B cell (primary cell): Measurements from ENCODE around the gene PSMB3. TPM values are rescaled to one million over a fixed set of nuclear protein-coding genes. Genes with fewer than 3 reads are reported as not detected.

ENCODE experiments used
- ATAC-seq: fragments of 200-7000 bp; cut with Tn5 transposase; one replicate; pipeline ENCODE4 v1.10.0; 2021; ENCODE audit warnings: low read depth, mild to moderate bottlenecking, moderate number of reproducible peaks, moderate library complexity
- CTCF ChIA-PET: fragments of 350-600 bp; sonication (Branson Sonifier 250); formaldehyde crosslinking; loops from one replicate; lab custom pipeline; 2021; ENCODE audit warnings: antibody characterized with exemption, inconsistent platforms; lab: Charles Lee
- POLR2A ChIA-PET: fragments of 350-600 bp; sonication (Branson Sonifier 250); formaldehyde crosslinking; loops from one replicate; lab custom pipeline; 2021; ENCODE audit warnings: antibody characterized with exemption; lab: Charles Lee
- DNase-seq: peaks from one replicate; pipeline ENCODE4 v3.0.0; 2013
- H2AFZ ChIP-seq: 2 replicates; pipeline ENCODE4 v1.6.1; 2012; ENCODE audit warnings: mild to moderate bottlenecking, low read depth, low read length; ENCODE audit not compliant: insufficient read depth, poor library complexity, severe bottlenecking
- H3K27ac ChIP-seq, 2 donors: 1 replicate in 1 of 2; 2 replicates in 1 of 2; pipeline ENCODE4 v1.5.1; 2012 to 2013; ENCODE audit warnings: low read length in 2 of 2, mild to moderate bottlenecking in 2 of 2, moderate library complexity in 1 of 2
- H3K27me3 ChIP-seq, 4 experiments: fragments of 200-600 bp in 1 of 4; sonication (generic) in 1 of 4; replicated peaks in 1 of 4; 1 replicate in 2 of 4; 2 replicates in 2 of 4; pipeline versions ENCODE4 v1.6.1 to v1.7.0; 2013 to 2016; ENCODE audit warnings: low read length in 3 of 4, mild to moderate bottlenecking in 2 of 4, mixed read lengths in 1 of 4, moderate library complexity in 1 of 4; ENCODE audit not compliant: insufficient read depth in 4 of 4, control insufficient read depth in 3 of 4; ENCODE audit errors: control extremely low read depth in 1 of 4
- H3K36me3 ChIP-seq, 2 experiments: replicated peaks in 1 of 2; 1 replicate in 1 of 2; 2 replicates in 1 of 2; pipeline versions ENCODE4 v1.6.1 to v1.7.1; 2013; ENCODE audit warnings: low read length in 1 of 2; ENCODE audit not compliant: insufficient read depth in 2 of 2, control insufficient read depth in 1 of 2; ENCODE audit errors: control extremely low read depth in 1 of 2, extremely low read depth in 1 of 2
- H3K4me1 ChIP-seq, 2 donors: fragments of 200-600 bp in 1 of 2; sonication (generic) in 1 of 2; 1 replicate in 1 of 2; 2 replicates in 1 of 2; pipeline versions ENCODE4 v1.5.1 to v1.6.1; 2013 to 2017; ENCODE audit warnings: low read length in 2 of 2; ENCODE audit not compliant: control insufficient read depth in 2 of 2, insufficient read depth in 2 of 2
- H3K4me2 ChIP-seq: replicated peaks from 2 replicates; pipeline ENCODE3; 2012; ENCODE audit warnings: mild to moderate bottlenecking, low read depth, low read length; ENCODE audit not compliant: poor library complexity, severe bottlenecking
- H3K4me3 ChIP-seq, 5 experiments: fragments of 200-600 bp in 1 of 5; sonication (generic) in 1 of 5; 1 replicate in 3 of 5; 2 replicates in 2 of 5; pipeline versions ENCODE4 v1.5.1 to v1.7.0; 2011 to 2016; ENCODE audit warnings: low read length in 4 of 5, mild to moderate bottlenecking in 4 of 5, low read depth in 2 of 5, control low read depth in 1 of 5, moderate library complexity in 1 of 5; ENCODE audit not compliant: insufficient read depth in 1 of 5; ENCODE audit errors: control extremely low read depth in 1 of 5, extremely low read depth in 1 of 5
- H3K79me2 ChIP-seq: fragments of 200-600 bp; sonication (generic); one replicate; pipeline ENCODE4 v1.6.0; 2016; ENCODE audit warnings: low read length; ENCODE audit not compliant: control insufficient read depth, insufficient read depth
- H3K9ac ChIP-seq: fragments of 200-600 bp; sonication (generic); 2 replicates; pipeline ENCODE4 v1.6.1; 2017; ENCODE audit warnings: mild to moderate bottlenecking, low read length, moderate library complexity
- H3K9me3 ChIP-seq, 3 donors: one replicate each; pipeline versions ENCODE4 v1.6.1 to v1.7.1; 2013; ENCODE audit warnings: low read length in 2 of 3; ENCODE audit not compliant: control insufficient read depth in 2 of 3, insufficient read depth in 1 of 3; ENCODE audit errors: control extremely low read depth in 1 of 3
- H4K20me1 ChIP-seq: 2 replicates; pipeline ENCODE4 v1.6.0; 2012; ENCODE audit warnings: mild to moderate bottlenecking, low read length; ENCODE audit not compliant: insufficient read depth, control insufficient read depth, poor library complexity, severe bottlenecking
- H3K27ac Mint-ChIP-seq: one replicate; pipeline ENCODE4 v1.8.0; 2021; ENCODE audit warnings: mixed read lengths
- H3K27me3 Mint-ChIP-seq: one replicate; pipeline ENCODE4 v1.8.0; 2021; ENCODE audit warnings: mixed read lengths
- H3K4me1 Mint-ChIP-seq: one replicate; pipeline ENCODE4 v1.8.0; 2021; ENCODE audit warnings: mixed read lengths
- H3K4me3 Mint-ChIP-seq: one replicate; pipeline ENCODE4 v1.8.0; 2021; ENCODE audit warnings: mixed read lengths
- H3K9me3 Mint-ChIP-seq: one replicate; pipeline ENCODE4 v1.8.0; 2022; ENCODE audit warnings: mixed read lengths; ENCODE audit not compliant: insufficient read depth
- EZH2 ChIP-seq: IDR thresholded peaks from 2 replicates; pipeline ENCODE4 v1.6.1; 2012; ENCODE audit warnings: borderline replicate concordance, low read depth, mild to moderate bottlenecking, moderate library complexity, low read length; ENCODE audit not compliant: insufficient read depth, poor library complexity, severe bottlenecking
- WGBS: methylation state at CpG from one replicate; pipeline ENCODE4 v1.1.5; 2013; ENCODE audit warnings: missing lambda C conversion rate; ENCODE audit not compliant: insufficient coverage; 5-methylcytosine and 5-hydroxymethylcytosine counted together
- intact Hi-C: fragments of 100-400 bp; cut with micrococcal nuclease; formaldehyde crosslinking; loops from one replicate; pipeline ENCODE4 v1.10.0; 2022
- polyA plus RNA-seq: library from polyadenylated mRNA; depleted of rRNA; stranded (reverse); fragments of >200 nt; gene quantifications from 2 replicates; pipeline ENCODE4 v1.2.3, GENCODE V29; 2012
- total RNA-seq, 2 donors: library from RNA; stranded (reverse); fragments of 120-200 nt in 1 of 2; gene quantifications; 1 replicate in 1 of 2; 2 replicates in 1 of 2; pipeline versions ENCODE4 v1.2.3 to v1.2.4, GENCODE V29; 2013 to 2022
- TF ChIP-seq, protein P1 (sequence below): fragments of 200-600 bp; IDR thresholded peaks from one replicate; pipeline ENCODE4 v1.8.0; 2022; ENCODE audit warnings: antibody characterized with exemption, mild to moderate bottlenecking

The PSMB3 gene
- total and polyA plus RNA-seq, 2 donors (not counting 1 experiment from before 2014, with no cell fraction given), result 109 to 184 TPM

DNA sequence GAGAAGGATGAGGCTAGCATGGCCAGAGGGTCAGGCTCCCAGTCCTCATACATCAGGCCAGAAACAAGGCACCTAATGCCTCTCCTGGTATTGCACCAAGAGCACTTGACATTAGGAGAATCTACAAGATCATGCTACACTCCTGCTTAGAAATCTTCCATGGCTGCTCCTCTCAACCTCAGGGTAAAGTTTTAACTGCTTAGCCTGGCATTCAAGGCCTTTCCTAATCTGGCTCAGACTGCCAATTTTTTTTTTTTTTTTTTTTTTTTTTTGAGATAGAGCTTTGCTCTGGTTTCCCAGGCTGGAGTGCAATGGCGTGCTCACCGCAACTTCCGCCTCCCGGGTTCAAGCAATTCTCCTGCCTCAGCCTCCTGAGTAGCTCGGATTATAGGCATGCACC, 38.6 kb downstream of the PSMB3 start:
- TF ChIP-seq, protein P1, sequence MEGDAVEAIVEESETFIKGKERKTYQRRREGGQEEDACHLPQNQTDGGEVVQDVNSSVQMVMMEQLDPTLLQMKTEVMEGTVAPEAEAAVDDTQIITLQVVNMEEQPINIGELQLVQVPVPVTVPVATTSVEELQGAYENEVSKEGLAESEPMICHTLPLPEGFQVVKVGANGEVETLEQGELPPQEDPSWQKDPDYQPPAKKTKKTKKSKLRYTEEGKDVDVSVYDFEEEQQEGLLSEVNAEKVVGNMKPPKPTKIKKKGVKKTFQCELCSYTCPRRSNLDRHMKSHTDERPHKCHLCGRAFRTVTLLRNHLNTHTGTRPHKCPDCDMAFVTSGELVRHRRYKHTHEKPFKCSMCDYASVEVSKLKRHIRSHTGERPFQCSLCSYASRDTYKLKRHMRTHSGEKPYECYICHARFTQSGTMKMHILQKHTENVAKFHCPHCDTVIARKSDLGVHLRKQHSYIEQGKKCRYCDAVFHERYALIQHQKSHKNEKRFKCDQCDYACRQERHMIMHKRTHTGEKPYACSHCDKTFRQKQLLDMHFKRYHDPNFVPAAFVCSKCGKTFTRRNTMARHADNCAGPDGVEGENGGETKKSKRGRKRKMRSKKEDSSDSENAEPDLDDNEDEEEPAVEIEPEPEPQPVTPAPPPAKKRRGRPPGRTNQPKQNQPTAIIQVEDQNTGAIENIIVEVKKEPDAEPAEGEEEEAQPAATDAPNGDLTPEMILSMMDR, result no peak
- TF ChIP-seq EZH2, result no peak
- peaks cover 2% of the 10 kb centered on the region for H3K4me1 Mint-ChIP-seq
- Histone ChIP-seq H3K27ac (no peak overlapping the region), H3K9ac (no peak overlapping the region), H3K4me2 (no peak overlapping the region), H3K4me3 (no peak overlapping the region), H2AFZ (no peak overlapping the region), H3K36me3 (peaks cover 5 to 19% of the 10 kb centered on the region in 2 experiments), H3K27me3 (no peaks in the 10 kb centered on the region), H4K20me1 (peaks cover 39% of the 10 kb centered on the region), H3K79me2 (peaks cover 92% of the 10 kb centered on the region), H3K9me3 (no peaks in the 10 kb centered on the region), H3K4me1 (no peaks in the 10 kb centered on the region)
- POLR2A ChIA-PET, result no interaction called here
- ATAC-seq (no peak), DNase-seq (no peak)
- WGBS, result 86% methylated on average over 4 of the region's 5 CpGs
- CTCF ChIA-PET, result no interaction called here
- H3K9me3 Mint-ChIP-seq, result no peaks in the 10 kb centered on the region
- intact Hi-C loops, result no loop called here
- no peak overlapping the region for H3K27ac Mint-ChIP-seq
- no peak overlapping the region for H3K4me3 Mint-ChIP-seq
- H3K27me3 Mint-ChIP-seq, result no peaks in the 10 kb centered on the region

- Histone ChIP-seq H3K79me2 (peaks cover 99% of the 10 kb centered on the region), H3K4me2 (no peak overlapping the region), H3K36me3 (peaks cover 2 to 11% of the 10 kb centered on the region in 2 experiments), H4K20me1 (peaks cover 43% of the 10 kb centered on the region), H2AFZ (no peak overlapping the region), H3K9ac (no peak overlapping the region), H3K27me3 (no peaks in the 10 kb centered on the region), H3K9me3 (no peaks in the 10 kb centered on the region), H3K4me1 (peaks cover 17 to 19% of the 10 kb centered on the region in 2 donors), H3K27ac (no peak overlapping the region), H3K4me3 (no peak overlapping the region)
- peaks cover 30% of the 10 kb centered on the region for H3K4me1 Mint-ChIP-seq
- no CpG with 5 or more reads among the region's 5 CpGs for WGBS
- no peaks in the 10 kb centered on the region for H3K27me3 Mint-ChIP-seq
- ChIA-PET POLR2A (interaction anchor here (0.7 kb wide), 2 partner anchors 36 to 47 kb away, joined by 5 read pairs; no protein-coding TSS in a partner anchor), CTCF (interaction anchor here (0.6 to 0.8 kb wide), 3 partner anchors 40 to 667 kb away, joined by 3 read pairs; partner anchors contain the start of gene CDK12)
- H3K9me3 Mint-ChIP-seq, result no peaks in the 10 kb centered on the region
- H3K4me3 Mint-ChIP-seq, result no peak overlapping the region
- TF ChIP-seq EZH2, result no peak
- ATAC-seq (no peak), DNase-seq (no peak)
- H3K27ac Mint-ChIP-seq, result no peak overlapping the region
- intact Hi-C loops, result no loop called here
Measured at GRCh38 chr17:38794221-38794620, 41.7 kb downstream of the PSMB3 start.
